Inferior parietal cortex (tissue), 1 donor: Measurements from ENCODE around the gene USP31.
"Not testable (repeated sequence)": the region's sequence is repeated elsewhere in the genome, so short reads cannot be mapped to it uniquely, and the experiment has no call there.

Experiments used
- DNase-seq: peaks from one replicate; pipeline ENCODE4 v3.0.0-alpha.2; 2016; ENCODE audit errors: extremely low spot score

The USP31 gene

DNA sequence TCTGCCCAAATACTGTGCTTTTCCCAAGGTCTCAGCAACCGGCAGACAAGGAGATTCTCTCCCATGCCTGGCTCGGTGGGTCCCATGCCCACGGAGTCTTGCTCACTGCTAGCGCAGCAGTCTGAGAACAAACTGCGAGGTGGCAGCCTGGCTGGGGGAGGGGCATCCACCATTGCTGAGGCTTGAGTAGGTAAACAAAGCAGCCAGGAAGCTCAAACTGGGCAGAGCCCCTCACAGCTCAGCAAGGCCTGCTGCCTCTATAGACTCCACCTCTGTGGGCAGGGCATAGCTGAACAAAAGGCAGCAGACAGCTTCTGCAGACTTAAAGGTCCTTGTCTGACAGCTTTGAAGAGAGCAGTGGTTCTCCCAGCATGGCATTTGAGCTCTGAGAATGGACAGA lies 55.1 kb downstream of the USP31 start:
- not testable (repeated sequence) for DNase-seq

DNA sequence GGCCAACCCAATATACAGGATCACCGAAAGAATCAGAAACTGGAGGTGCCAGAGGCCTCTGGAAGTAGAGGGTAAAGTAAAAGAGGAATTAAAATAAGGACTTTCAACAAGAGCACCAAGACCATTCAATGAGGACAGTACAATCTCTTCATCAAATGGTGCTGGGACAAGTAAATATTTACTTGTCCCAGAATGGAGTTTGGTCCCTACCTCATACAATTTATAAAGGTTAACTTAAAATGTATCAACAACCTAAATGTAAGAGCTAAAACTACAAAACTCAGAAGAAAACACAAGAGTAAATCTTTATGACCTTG lies 56.5 kb downstream of the USP31 start:
- no peak for DNase-seq

DNA sequence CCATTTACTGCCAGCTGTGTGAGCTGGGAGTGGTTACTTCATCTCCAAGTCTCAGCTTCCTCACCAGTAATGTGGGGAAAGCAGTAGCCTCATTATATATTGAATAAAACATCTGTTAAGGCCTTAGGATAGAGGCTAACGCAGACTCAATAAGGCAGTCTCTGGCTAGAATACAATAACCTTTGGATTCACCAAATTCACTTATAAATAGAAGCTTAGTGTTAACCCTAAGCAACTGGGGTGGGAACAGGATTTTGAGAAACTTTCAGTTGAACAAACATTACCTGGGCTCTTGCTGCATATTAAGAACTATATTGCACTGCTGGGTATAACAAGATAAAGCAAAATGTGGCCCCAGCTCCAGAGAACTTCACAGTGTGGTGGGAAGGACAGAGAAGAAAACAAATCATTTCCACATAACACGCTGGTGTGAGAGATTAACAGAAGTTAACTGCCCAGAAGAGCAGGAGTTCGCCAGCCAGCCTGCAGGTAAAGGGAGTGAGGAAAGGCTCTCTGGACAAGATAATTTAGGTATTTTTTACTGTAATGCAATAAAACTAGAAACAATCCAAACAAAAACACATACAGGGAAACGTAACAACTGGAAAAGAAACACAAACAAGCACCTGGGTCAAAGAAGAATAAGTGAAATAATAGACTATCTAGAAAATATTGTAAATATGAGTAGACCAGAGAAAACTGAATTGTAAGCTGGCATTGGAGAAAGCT lies 57.0 kb downstream of the USP31 start:
- DNase-seq: no peak

DNA sequence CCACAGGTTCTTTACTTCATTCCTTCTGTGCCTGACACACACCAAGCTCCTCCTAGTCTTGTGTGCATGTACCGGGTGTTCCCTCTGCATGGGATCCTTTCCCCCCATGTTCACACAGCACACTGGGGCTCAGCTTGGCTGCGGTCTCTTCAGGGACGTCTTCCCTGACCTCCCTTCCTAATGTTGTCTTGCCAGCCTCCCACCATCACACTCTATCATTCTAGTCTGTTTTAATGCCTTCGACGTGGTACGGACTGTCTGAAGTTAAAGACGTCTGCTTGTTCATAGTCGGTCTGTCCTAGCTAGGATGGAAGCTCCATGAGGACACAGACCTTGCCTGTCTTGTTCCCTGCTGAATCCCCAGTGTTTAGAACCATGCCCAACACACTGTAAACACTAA lies 60.1 kb downstream of the USP31 start:
- DNase-seq: no peak

DNA sequence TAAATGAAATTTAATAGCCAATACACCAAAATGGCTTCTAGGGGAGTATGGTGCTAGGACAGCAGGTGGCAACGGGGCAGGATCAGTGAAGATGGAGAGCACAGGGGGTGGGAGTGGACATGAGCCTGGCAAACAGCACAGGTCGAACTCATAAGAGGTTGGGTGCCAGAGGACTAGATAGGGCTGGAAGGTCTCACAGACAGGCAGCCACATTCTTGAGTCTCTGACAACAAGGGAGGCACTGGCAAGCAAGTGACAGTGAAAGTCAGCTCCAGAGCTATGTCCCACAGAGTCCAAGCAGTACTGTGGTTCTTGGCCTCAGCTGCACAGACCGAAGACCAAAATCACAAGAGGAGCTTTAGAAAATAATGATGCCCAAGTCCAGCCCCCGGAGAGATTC lies 61.2 kb downstream of the USP31 start:
- no peak for DNase-seq

DNA sequence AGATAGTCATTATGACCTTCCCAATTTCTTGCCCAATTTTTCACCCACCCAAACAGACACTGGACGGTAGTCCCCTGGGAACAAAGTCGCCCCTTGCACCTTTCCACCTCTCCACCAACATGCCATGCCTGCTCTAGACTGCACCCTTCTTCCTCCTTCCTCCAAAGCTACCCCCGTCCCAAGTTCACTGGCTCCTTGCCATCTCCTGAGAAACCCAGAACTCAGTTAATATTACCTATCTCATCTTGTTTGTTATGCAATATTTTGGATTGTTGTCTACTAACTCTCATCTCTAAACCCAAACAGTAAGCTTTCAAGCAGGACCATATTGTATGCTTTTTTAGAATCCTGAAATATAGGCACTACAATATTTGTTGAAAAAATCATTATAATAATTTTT lies 63.3 kb downstream of the USP31 start:
- DNase-seq: no peak

DNA sequence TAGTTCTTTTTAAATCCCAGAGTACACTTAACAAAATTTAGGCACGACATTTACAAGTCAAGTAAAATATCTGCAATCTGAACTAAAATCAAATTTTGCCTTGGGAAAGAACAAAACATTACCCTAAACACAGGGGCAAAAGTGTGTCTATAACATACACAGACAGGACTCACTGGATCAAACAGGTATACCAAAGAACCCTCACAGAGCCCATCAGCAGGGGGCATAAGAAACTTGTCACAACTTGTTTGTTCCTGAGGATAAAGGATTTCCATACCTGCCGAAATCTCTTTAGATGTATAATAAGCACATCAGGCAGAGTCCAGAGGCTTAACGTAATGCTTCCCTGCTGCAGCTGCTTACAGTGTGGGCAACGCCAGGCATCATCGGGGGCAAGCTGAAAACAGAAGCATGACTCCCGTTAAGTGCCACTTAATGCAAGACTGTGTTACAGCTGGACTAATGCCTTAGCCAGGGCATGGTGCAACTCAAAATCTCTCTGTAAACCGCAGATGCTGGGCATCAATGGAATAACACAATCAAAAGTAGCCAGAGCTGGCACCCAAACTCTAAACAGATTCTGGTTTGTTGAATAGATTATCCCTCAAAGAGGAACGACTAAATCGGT lies 67.0 kb downstream of the USP31 start:
- DNase-seq: no peak

DNA sequence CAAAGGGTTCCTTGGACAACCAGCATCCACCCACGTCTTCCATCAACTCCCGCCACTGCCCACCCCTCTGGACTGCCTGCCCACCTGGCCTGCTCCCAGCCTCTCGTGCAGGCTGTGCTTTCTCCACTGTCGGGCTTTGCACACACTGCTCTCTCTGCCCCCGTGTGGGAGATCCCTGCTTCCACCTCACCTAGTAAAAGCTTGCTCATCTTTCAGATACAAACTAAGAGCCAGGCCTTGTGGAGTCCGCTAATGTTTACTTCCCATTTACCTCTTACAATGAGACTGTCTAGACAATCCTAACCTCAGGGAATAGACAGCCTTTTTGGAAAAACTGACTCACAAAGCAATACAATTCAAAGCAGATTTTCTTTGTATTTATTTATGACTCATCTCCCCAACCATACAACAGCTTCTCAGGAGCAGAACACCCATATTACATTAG lies 67.6 kb downstream of the USP31 start:
- DNase-seq: no peak

DNA sequence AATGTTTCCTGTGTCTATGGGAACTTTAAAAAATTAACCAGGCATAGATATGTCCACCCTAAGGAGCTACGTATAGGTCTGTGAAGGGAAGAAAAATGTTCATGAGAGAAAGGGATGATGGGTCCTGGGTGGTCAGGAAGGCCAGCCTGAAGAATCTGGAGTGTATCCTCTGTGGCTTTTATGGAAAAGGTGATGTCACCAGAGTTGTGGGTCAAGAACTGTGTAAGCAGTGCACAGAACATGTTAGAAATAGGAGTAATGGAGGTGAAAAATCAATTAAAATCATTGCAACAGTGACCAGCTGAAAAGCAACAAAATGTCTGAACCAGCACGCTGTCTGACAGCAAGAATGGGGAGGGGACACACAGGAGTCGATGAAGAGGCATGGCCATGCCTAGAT lies 68.5 kb downstream of the USP31 start:
- DNase-seq: no peak

DNA sequence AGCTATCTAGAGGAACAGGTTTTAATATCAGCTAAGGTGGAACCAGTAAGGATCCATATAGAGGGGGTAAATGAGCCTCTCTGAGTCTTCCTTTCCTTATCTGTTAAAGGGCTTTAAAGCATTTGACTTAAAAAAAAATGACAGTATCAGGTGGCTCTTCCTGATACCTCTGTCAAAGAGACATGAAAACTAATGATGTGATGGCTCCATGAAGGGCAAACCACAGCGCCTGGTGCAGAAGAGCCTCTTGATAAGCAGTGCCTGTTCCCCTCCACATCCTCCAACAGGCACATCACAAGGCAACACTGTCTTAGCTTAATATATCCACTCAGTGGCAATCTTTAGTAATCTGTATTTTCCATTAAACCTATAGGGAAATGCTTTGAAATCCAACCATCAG lies 68.9 kb downstream of the USP31 start:
- DNase-seq: no peak

DNA sequence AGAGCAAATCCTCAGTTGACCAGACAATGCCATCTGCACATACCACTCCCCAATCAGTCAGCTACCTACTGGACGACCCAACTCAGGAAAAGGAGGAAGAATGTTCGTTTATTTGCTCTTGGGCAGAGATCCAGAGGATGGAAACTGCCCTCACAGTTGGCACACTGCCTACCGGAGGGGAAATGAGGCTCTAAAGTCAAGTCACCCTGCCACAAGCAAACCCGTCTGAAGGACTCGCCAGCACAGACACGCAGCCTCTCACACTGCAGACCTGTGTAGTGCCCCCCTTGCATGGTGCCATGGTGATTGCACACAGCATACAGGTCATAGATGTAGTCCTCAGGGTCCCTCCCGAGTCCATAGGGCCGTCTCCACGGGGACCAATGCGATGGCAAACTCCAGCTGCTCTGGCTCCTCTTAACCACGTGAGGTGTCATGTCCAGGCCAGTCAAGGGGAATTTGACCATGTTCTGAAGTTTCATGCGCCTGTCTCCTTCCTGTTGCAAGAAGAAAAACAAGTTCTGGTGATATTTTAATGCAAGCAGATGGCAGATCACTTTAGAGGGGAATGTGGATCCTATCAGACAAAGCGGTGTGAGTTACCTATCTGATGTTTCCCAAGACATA lies 69.5 kb downstream of the USP31 start:
- no peak for DNase-seq

DNA sequence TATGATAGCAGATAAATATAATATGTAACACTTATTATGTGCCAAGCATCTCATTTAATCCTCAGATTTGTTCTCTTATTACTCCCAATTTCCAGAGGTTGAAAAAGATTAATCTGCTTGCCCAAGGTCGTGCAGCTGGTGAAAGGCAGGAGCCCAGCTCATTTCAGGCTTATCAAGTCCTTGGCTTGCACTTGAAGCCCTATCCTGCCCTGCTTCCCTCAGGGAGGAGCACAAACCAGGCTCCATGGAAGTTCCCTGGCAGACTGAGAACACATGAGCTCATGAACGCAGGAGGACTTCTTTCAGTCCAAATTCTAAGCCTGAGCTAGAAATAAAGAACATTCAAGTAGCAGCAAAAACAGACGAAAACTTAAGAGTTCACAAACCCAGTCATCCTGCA lies 74.8 kb downstream of the USP31 start:
- DNase-seq: no peak

DNA sequence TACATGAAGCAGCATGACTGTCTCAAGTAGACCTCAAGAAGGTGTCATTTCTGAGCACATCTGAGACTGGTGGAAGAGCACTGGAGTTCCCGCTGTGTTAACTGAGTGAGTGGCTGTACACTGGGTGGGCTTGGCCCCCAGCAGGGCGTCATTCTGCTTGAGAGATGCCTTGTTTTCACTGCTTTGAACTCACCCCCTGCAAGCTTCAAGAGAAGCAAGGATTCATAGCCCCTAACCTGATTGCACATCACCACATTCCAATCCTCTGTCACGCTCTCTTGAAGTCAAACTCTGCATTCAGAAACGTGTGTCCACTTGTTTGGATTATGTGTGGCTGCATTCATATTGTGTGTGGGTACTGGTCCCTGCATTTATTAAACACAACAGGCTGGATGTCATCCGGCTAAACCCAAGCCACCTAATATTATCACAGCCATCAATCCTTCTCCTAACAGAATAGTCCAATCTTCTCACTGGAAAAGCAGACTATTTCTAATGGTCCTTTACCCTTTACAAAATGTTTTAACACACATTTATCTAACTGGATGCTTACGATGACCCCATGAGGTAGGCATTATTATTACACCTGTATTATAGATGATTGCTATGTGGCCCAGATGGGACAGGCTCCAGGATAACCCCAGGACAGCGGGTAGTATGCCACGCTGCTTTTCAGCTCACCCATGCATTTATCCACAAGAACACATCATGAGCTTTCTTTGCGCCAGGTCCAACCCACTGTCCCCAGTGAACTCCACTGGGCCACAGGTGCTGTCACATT lies 76.3 kb downstream of the USP31 start:
- DNase-seq: no peak

DNA sequence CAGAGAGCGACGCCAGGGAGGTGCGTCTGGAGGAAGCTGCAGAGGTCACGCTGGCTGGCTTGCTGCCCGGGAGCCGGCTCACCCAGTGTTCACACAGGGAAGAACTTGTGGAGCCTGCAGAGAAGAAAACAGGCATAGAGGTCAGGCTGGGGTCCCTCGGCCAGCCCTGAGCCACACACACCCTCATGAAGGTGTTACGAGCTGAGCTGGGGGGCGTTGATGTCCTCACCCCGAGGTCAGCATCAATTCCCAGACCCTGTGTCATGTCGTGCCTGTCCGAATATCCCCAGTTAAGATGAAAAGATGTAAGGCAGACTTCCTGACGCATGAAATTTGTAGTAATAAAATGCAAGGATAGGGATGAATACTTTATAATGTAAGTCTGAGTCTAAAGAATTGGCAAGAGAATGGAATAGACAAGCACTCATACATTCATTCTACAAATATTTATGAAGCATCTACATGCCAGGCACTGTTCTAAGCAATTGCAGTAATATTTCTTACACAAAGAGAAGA lies 77.1 kb downstream of the USP31 start:
- DNase-seq: no peak

DNA sequence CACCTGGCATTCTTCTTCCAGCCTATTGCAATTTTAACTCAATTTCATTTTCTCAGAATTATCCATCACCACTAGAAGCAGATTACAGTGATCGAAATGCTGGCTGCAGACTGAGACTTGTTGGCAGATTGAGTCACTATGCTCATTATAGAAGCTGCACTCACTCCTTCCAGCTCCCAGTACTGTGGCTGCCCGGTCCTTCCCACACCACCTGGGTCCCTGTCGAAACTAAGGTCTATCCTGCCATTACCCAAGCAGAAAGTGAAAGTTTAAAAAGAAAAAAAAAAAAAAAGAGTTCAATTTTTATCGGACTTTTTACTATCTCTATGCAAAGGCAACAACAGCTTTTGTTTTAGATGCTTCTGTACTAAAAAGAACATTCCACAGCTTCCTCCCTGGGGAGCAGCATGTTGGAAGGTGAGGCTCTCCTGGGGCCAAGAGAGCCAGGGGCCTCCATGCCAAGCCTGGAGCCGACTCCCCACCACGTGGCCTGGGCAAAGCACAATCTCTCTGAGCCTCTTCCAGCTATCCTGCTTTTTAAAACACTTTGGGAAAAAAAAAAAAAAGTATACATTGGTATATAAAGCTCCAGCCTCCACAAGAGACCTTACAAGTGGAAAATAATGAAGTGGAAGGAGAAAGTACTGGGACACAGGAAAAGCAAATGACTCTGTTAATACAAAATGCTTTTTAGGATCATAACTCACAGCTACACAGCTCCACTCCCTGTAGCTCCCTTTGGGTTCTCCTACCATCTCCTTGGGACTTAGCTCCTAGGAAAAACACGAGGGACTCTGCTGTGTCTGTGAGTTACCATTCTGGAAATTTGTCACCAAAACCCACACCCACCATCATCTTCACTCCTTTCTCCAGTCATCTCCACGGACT lies 77.8 kb downstream of the USP31 start:
- DNase-seq: no peak

DNA sequence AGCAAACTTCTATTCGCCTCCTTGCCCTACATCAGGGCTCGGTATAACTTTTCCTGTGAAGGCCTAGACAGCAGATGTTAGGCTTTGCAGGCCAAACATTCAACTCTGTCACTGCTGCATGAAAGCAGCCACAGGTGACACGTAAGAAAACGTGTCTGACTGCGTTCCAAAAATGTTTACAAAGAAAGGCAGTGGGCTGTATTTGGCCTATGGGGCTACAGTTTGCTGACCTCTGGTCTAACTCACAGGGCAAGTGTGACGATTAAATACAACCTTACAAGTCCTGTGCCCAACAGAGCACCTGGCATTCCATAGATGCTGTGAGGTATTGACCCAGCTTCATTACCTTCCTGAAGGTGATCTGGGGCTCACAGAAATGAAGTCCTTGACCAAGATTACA lies 79.4 kb downstream of the USP31 start:
- DNase-seq: no peak

DNA sequence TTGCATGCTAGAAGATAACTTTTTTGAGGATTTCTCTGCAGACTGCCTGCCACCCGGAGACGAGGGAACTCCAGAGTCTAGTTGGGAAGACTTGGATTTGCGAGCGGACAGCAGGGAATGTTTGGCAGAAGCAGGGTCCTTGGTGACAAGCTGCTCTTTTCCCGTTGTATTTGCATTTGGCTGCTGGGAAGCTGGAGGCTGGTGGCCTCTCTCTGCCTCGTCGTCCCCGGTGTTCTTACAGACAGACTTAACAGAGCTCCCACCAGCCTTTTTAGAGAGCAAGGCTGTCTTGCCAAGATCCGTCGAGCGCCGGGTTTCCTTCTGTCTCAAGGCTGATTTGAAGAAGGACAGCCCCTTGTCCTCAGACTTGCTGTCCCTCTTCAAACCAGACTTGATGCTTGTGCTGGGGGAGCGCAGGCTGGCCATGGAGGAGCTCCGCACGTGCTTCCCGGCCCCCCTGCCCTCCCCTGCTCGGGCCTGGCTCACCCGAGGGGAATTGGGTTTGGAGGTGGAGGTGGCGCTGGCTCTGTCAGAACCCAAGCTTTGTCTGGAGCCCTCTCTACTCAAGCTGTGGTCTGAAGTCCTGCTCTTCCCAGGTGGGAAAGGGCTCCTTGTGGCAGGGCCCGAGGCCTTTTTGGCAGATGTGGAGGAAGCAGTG lies 81.0 kb downstream of the USP31 start:
- no peak for DNase-seq

DNA sequence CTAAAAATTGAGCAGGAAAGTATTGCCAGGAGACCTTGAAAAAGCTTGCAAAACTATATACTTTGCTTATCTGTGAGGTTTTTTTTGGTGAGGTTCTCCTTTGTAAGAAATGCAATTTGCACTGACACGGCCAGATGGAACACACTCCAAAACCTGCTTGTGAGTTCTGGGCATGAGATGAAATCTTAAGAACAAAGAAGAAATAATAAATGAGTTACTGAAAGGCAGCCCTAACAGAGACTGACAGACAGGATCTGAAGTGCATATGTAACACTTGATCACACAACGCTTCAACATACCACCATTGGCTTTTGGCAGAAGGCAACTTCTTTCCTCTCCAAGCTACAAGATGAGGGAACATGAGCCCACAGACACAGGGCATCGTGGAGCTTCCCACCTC lies 82.6 kb downstream of the USP31 start:
- DNase-seq: no peak

DNA sequence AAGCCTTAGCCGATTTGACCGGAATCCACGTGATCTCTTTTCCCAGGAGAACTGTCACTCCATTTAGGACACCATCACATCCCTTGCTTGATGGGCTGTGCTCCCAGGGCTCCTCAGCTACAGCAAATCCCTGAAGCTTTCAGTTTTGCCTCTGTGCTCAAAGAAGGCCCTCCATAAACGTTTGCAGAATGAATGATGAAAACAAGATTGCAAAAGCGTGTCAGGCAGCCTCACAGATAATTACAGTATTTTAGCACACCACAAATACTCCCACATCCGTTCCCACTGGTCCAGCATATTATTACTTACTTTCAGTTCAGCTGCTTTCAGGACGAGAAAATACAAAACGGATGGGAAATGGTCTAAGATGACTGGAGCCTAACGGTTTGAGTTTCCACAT lies 84.6 kb downstream of the USP31 start:
- no peak for DNase-seq

DNA sequence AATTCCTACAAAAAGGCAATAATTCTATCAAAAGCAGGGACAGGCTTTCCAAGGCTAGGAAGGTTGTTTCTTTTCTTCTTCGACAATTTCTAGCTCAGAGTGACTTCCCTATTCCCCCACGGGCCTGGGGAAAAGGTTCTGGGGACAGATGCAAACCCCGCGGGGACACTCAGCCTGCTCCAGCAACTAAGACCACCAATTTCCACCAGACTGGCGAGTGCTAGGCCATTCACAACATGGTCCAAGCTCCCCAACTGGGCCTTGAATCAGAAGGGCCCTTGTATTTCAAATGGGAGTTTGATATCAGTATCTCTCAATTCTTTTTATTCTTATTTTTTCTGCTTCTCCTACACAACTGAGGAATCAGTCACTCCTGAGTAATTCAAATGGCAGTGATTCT lies 86.7 kb downstream of the USP31 start:
- no peak for DNase-seq

DNA sequence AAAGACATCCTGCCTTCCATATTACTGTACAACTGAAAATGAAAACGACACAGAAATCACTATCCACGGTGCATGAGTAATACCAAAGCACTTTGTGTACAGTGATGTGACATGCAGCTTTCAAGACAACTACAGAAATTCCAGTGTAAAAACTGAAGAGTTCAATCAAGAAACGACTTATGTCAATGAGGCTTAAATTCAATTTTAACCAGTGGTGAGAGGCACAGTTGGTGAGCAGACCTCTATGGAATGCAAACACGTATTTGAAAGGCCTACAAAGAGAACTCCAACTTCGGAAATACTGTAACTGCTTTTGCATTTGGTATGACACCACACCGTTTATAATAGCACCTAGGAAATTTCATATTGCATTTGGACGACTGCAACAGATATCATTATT lies 87.6 kb downstream of the USP31 start:
- DNase-seq: no peak
